H9 (cell line): ENCODE results near the gene AKAP7. TPM values are rescaled to one million over a fixed set of nuclear protein-coding genes. Genes with fewer than 3 reads are reported as not detected.

Source experiments
- DNase-seq: peaks from one replicate; pipeline ENCODE4 v3.0.0-alpha.2; 2017
- H2AFZ ChIP-seq: one replicate; pipeline ENCODE4 v1.6.1; 2013; ENCODE audit warnings: mild to moderate bottlenecking, low read length, control low read depth, moderate library complexity
- H2AK5ac ChIP-seq: 2 replicates; pipeline ENCODE4 v1.6.1; 2013; ENCODE audit warnings: low read length, control low read depth, mixed read lengths; ENCODE audit not compliant: insufficient read length
- H2BK120ac ChIP-seq: one replicate; pipeline ENCODE4 v1.6.1; 2013; ENCODE audit warnings: low read depth, mild to moderate bottlenecking, low read length, control low read depth, inconsistent platforms; ENCODE audit not compliant: poor library complexity, severe bottlenecking
- H2BK12ac ChIP-seq: 2 replicates; pipeline ENCODE4 v1.6.1; 2013; ENCODE audit warnings: low read length, control low read depth, mixed read lengths, low read depth; ENCODE audit not compliant: insufficient read length
- H2BK15ac ChIP-seq: 2 replicates; pipeline ENCODE4 v1.6.1; 2013; ENCODE audit warnings: low read depth, low read length, control low read depth
- H2BK20ac ChIP-seq: one replicate; pipeline ENCODE4 v1.6.1; 2013; ENCODE audit warnings: low read depth, mild to moderate bottlenecking, low read length, control low read depth, inconsistent platforms; ENCODE audit not compliant: poor library complexity, severe bottlenecking
- H2BK5ac ChIP-seq: 2 replicates; pipeline ENCODE4 v1.6.1; 2013; ENCODE audit warnings: low read length, control low read depth, mixed read lengths; ENCODE audit not compliant: insufficient read length
- H3K14ac ChIP-seq: 2 replicates; pipeline ENCODE4 v1.6.1; 2013; ENCODE audit warnings: low read length, control low read depth; ENCODE audit not compliant: insufficient read depth
- H3K18ac ChIP-seq: 2 replicates; pipeline ENCODE4 v1.6.1; 2013; ENCODE audit warnings: low read depth, mild to moderate bottlenecking, mixed read lengths, low read length, control low read depth; ENCODE audit not compliant: insufficient read length
- H3K23ac ChIP-seq: 2 replicates; pipeline ENCODE4 v1.6.1; 2013; ENCODE audit warnings: low read length, control low read depth, mixed read lengths, low read depth; ENCODE audit not compliant: insufficient read length
- H3K23me2 ChIP-seq: 2 replicates; pipeline ENCODE4 v1.6.1; 2013; ENCODE audit warnings: low read depth, mild to moderate bottlenecking, mixed read lengths, low read length, control low read depth; ENCODE audit not compliant: insufficient read length, poor library complexity, severe bottlenecking
- H3K27ac ChIP-seq: 2 replicates; pipeline ENCODE4 v1.5.1; 2013; ENCODE audit warnings: low read length, control low read depth, mixed read lengths, low read depth; ENCODE audit not compliant: insufficient read length
- H3K27me3 ChIP-seq: 2 replicates; pipeline ENCODE4 v1.6.1; 2013; ENCODE audit warnings: low read length, control low read depth, inconsistent platforms; ENCODE audit not compliant: insufficient read depth
- H3K4ac ChIP-seq: 2 replicates; pipeline ENCODE4 v1.6.1; 2013; ENCODE audit warnings: low read depth, mild to moderate bottlenecking, control low read depth, inconsistent platforms, low read length, moderate library complexity
- H3K4me1 ChIP-seq: 2 replicates; pipeline ENCODE4 v1.6.1; 2013; ENCODE audit warnings: low read length, control low read depth, inconsistent platforms; ENCODE audit not compliant: insufficient read depth
- H3K4me2 ChIP-seq: 2 replicates; pipeline ENCODE4 v1.6.1; 2013; ENCODE audit warnings: low read length, control low read depth, mixed read lengths; ENCODE audit not compliant: insufficient read length, insufficient read depth
- H3K56ac ChIP-seq: 2 replicates; pipeline ENCODE4 v1.6.1; 2013; ENCODE audit warnings: low read depth, mild to moderate bottlenecking, mixed read lengths, low read length, control low read depth; ENCODE audit not compliant: insufficient read length
- H3K79me1 ChIP-seq: 2 replicates; pipeline ENCODE4 v1.6.1; 2013; ENCODE audit warnings: low read depth, mild to moderate bottlenecking, moderate library complexity, low read length, control low read depth, inconsistent platforms; ENCODE audit not compliant: insufficient read depth, poor library complexity, severe bottlenecking
- H3K79me2 ChIP-seq: 2 replicates; pipeline ENCODE4 v1.6.1; 2013; ENCODE audit warnings: low read length, control low read depth, inconsistent platforms; ENCODE audit not compliant: insufficient read depth
- H3K9ac ChIP-seq: 2 replicates; pipeline ENCODE4 v1.6.1; 2013; ENCODE audit warnings: low read length, control low read depth, mixed read lengths; ENCODE audit not compliant: insufficient read length; ENCODE audit errors: extremely low read depth
- H3K9me3 ChIP-seq: one replicate; pipeline ENCODE4 v1.6.1; 2013; ENCODE audit warnings: low read depth, low read length, inconsistent platforms; ENCODE audit not compliant: control insufficient read depth
- H3T11ph ChIP-seq: one replicate; pipeline ENCODE4 v1.6.1; 2013; ENCODE audit warnings: mild to moderate bottlenecking, low read length, control low read depth, inconsistent platforms
- H4K20me1 ChIP-seq: one replicate; pipeline ENCODE4 v1.6.1; 2013; ENCODE audit not compliant: control insufficient read depth, insufficient read length, insufficient read depth
- H4K5ac ChIP-seq: 2 replicates; pipeline ENCODE4 v1.6.1; 2013; ENCODE audit warnings: low read depth, mild to moderate bottlenecking, mixed read lengths, low read length, control low read depth; ENCODE audit not compliant: insufficient read length
- H4K8ac ChIP-seq: replicated peaks from 2 replicates; pipeline ENCODE4 v1.6.1; 2013; ENCODE audit warnings: low read length, control low read depth, mixed read lengths, low read depth; ENCODE audit not compliant: insufficient read length
- H4K91ac ChIP-seq: 2 replicates; pipeline ENCODE4 v1.6.1; 2013; ENCODE audit warnings: low read depth, mild to moderate bottlenecking, moderate library complexity, mixed read lengths, low read length, control low read depth; ENCODE audit not compliant: insufficient read length
- H3K27ac Mint-ChIP-seq, 3 experiments: 2 replicates in 2 of 3; 3 replicates in 1 of 3; pipeline ENCODE4 v1.8.0; 2020 to 2021; ENCODE audit warnings: mixed read lengths in 3 of 3, mild to moderate bottlenecking in 1 of 3, moderate library complexity in 1 of 3
- H3K27me3 Mint-ChIP-seq: 2 replicates; pipeline ENCODE4 v1.8.0; 2021; ENCODE audit warnings: low read depth, mild to moderate bottlenecking, moderate library complexity, mixed read lengths
- H3K36me3 Mint-ChIP-seq, 3 experiments: 2 replicates in 2 of 3; 3 replicates in 1 of 3; pipeline ENCODE4 v1.8.0; 2020 to 2021; ENCODE audit warnings: low read depth in 3 of 3, mixed read lengths in 3 of 3; ENCODE audit not compliant: insufficient read depth in 1 of 3
- H3K4me1 Mint-ChIP-seq, 2 experiments: 2 replicates each; pipeline ENCODE4 v1.8.0; 2020; ENCODE audit warnings: mixed read lengths in 2 of 2
- H3K4me3 Mint-ChIP-seq, 2 experiments: 2 replicates in 1 of 2; 3 replicates in 1 of 2; pipeline ENCODE4 v1.8.0; 2020 to 2021; ENCODE audit warnings: mild to moderate bottlenecking in 2 of 2, mixed read lengths in 2 of 2, moderate library complexity in 1 of 2
- H3K9me3 Mint-ChIP-seq, 2 experiments: 2 replicates in 1 of 2; 3 replicates in 1 of 2; pipeline ENCODE4 v1.8.0; 2020; ENCODE audit warnings: mild to moderate bottlenecking in 2 of 2, mixed read lengths in 2 of 2, moderate library complexity in 1 of 2
- WGBS: extraction: QIAGEN DNeasy Blood & Tissue Kit; methylation state at CpG from one replicate; pipeline ENCODE4 v1.1.7; 2013; ENCODE audit warnings: missing lambda C conversion rate, low lambda C conversion rate, mixed read lengths; ENCODE audit not compliant: insufficient read length; ENCODE audit errors: extremely low coverage; 5-methylcytosine and 5-hydroxymethylcytosine counted together
- total RNA-seq: library from RNA; stranded (reverse); gene quantifications from 2 replicates; pipeline ENCODE4 v1.2.1, GENCODE V29; 2021
- TF ChIP-seq, protein P1 (sequence below): fragments of 200-600 bp; sonication (generic); conservative IDR thresholded peaks from 3 replicates; pipeline ENCODE4 v1.8.0; 2021; ENCODE audit warnings: antibody characterized with exemption, mild to moderate bottlenecking

The AKAP7 gene
- total RNA-seq, 1 experiment from 2014 or later: 9.8 TPM

- Histone ChIP-seq H3K4ac (no peak overlapping the region), H2AK5ac (no peak overlapping the region), H2BK120ac (no peak overlapping the region), H3K14ac (no peak overlapping the region), H3K23ac (no peak overlapping the region), H4K91ac (no peak overlapping the region), H3K9me3 (no peaks in the 10 kb centered on the region), H2BK5ac (no peak overlapping the region), H4K20me1 (no peaks in the 10 kb centered on the region), H4K5ac (no peak overlapping the region), H2BK12ac (no peak overlapping the region), H3K23me2 (peaks cover 4% of the 10 kb centered on the region), H3K27me3 (no peaks in the 10 kb centered on the region), H3K18ac (no peak overlapping the region), H3K4me1 (peaks cover 1% of the 10 kb centered on the region; the same call in 1 of the 2 replicates), H3K79me1 (no peaks in the 10 kb centered on the region), H4K8ac (no peak overlapping the region), H3T11ph (no peak overlapping the region), H3K27ac (no peak overlapping the region), H3K79me2 (peaks cover 9% of the 10 kb centered on the region; the same call in 1 of the 2 replicates), H3K56ac (peak overlapping the region; percentile 83), H2AFZ (peak overlapping the region; percentile 78), H3K4me2 (peak overlapping the region; percentile 87), H2BK20ac (no peak overlapping the region), H3K9ac (peak overlapping the region; percentile 71), H2BK15ac (no peak overlapping the region)
- Mint-ChIP-seq H3K9me3 (no peaks in the 10 kb centered on the region), H3K27me3 (no peaks in the 10 kb centered on the region), H3K4me3 (peak overlapping the region; percentile 53 to 85), H3K36me3 (no peaks in the 10 kb centered on the region), H3K4me1 (peaks cover 29 to 31% of the 10 kb centered on the region in 2 experiments), H3K27ac (peak overlapping the region; percentile 28 to 55 (median 33); a peak in 3 of 7 replicates)
- no CpG with 5 or more reads among the region's 9 CpGs for WGBS
- TF ChIP-seq, protein P1, sequence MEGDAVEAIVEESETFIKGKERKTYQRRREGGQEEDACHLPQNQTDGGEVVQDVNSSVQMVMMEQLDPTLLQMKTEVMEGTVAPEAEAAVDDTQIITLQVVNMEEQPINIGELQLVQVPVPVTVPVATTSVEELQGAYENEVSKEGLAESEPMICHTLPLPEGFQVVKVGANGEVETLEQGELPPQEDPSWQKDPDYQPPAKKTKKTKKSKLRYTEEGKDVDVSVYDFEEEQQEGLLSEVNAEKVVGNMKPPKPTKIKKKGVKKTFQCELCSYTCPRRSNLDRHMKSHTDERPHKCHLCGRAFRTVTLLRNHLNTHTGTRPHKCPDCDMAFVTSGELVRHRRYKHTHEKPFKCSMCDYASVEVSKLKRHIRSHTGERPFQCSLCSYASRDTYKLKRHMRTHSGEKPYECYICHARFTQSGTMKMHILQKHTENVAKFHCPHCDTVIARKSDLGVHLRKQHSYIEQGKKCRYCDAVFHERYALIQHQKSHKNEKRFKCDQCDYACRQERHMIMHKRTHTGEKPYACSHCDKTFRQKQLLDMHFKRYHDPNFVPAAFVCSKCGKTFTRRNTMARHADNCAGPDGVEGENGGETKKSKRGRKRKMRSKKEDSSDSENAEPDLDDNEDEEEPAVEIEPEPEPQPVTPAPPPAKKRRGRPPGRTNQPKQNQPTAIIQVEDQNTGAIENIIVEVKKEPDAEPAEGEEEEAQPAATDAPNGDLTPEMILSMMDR: no peak
- peak; percentile 63 for DNase-seq
Measured at GRCh38 chr6:131250122-131250521, 114.9 kb downstream of the AKAP7 start.
